Measurements from ENCODE around the gene CRIM1.

CRIM1 gene

DNA sequence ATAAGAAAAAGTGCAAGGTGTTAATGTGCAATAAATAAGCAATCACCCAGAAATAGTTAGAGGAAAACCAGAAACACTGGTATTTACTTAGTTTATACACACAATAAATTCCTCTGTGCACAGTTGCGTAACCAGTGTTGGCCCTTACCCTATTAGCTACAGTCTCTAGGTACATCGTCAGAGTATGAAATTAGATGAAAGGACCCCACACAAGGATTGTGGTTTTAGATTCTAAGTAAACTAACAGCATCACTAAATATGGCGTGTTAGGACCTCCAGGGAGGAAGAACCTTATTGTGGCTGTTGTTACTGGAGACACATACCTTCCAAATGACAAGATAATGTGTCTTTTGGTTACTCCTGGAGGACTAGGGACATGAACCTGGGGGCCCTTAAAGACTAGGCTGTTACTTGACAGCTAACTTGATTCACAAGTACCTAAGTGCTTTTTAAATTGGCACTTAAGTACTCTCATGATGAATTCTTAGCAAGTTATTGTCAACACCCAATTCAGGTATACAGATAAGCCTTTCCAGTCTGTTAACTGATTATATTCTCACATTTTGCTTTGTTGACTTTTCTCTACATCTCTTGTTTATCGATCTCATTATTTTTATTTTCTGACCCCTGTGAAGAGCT lies 127.1 kb downstream of the CRIM1 start:
- peak; percentile 86 for DNase-seq (ENCODE audit: low read depth)

DNA sequence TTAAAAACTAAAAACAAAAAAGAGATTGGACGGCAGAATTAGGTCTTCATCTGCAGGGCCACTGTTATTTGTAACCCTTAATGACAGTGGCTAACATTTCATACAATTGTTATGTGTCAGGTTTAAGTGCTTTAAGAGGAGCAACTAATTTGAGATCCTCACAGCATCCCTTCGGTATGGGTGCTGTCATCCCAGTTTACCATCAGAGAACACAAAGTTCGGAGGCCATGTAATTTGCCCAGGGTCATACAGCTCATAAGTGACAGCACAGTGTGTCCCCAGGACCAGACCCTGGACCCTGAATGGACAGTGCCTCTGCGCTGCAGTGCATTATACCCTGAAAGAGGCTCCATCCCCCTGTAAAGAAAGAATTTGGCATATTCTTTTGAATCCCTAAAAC lies 127.7 kb downstream of the CRIM1 start:
- DNase-seq (ENCODE audit: low read depth): no peak

DNA sequence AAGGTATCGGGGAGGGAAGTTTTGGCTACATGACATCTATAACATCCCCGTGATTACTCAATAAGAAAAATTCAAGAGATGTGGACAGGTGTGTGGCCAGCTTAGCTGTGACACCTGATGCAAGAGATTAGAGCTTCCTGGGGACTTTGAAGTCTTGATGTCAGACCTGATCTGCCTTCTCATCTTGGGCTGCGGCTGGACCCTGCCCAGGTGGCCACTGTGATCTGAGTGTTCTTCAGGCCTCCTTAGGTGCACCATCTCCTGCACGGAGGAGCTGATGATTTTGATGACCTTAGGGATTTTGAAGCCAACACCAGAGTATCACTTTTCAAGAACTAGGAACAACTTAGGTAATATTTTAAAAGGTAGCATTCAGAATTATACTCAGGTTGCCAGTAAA lies 128.9 kb downstream of the CRIM1 start:
- DNase-seq (ENCODE audit: low read depth): no peak

DNA sequence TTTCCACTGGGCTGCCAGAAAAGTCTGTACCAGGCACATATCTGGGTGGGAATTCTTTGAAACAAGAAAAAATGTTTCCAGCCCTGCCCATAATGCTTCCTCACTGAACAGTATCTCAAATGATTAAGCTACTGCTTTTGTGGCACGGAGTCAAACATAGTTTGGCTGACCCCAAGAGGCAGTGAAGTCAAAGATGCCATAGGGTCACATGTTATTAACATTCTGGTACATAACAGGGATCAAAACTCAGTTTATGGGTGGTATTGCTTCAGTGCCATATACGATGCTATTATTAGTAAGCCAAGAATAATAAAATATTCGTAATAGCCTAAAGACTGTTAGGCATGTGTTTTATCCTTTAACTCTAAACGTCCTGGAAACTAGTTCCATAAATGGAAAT lies 129.9 kb downstream of the CRIM1 start:
- DNase-seq (ENCODE audit: low read depth): peak; percentile 88

DNA sequence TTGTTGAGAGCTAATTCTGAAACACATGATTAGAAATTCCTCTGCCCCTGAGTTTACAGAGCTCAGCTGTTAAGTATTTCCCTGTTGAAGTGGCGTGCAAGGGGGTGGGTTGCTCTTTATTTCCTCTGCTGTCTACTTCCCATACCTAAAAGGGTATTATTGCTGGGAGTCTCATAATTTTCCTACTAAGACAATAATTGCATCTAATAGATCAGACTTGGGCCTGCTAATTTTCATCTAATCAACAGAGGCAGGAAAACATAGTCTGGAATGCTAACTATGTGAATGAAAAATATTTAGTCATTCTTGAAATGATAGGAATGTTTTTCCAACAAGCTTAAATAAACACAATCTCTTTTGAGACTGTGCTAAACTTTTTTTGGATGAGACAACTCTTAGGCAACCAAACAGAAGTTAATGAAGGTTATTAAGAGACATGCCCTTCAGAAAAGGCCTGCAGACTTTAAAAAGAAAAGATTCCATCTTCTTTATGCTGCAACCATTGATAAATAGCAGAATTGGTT lies 131.0 kb downstream of the CRIM1 start:
- peak; percentile 83 for DNase-seq (ENCODE audit: low read depth)

DNA sequence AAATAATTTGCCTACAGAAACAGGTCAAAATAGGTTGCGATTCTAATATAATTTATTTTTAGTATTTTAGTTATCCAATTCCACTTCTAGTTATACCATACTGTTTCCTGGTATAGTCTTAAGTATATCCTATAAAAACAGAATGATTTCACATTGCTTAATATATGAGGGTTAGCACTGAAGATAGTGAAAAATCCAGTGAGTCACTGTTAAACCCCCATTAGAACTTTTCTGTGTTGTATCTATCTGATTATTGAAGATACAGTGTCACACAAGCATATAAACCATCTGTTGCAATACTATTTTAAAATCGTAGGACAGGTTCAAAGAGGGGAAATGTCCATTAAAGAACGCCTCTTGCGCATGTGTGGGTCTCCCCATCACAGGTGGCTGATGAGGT lies 132.4 kb downstream of the CRIM1 start:
- peak; percentile 43 for DNase-seq (ENCODE audit: low read depth)

DNA sequence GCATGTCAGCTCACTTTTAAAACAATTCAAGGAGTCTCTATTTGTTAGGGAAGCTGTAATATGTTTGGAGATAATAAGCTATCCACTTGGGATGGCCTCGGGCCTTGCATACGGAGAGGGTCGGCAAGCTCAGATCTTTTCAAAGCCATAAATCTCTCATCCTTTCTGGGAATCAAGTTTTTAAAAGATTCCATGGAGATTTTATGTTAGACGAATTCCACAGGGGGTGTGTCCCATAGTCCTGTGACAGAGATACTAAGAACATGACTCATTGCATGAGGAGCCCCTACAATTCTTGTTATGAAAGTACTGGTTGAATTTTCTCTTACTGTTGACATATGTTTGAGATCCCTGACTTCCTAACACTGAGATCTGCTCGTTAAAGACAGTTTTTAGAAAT lies 133.7 kb downstream of the CRIM1 start:
- DNase-seq (ENCODE audit: low read depth): peak; percentile 79

DNA sequence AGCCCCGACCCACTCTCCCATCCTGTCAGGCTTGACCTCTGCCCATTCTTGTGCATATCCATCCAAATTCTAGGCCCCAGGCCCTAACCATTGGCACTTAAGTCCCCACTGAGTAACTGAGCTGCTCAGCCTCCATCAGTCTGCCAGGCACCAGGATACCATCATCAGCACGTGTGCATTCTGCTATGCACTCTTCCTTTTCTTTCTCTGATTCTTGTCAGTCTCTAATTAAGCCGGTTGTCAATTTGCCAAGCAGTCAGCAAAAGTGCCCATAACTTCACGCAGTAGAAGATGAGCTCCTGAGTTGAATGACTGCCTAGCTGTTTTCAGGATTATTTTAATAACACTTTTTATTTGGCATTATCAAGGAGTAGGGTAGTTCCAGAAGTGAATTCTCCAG lies 135.2 kb downstream of the CRIM1 start:
- DNase-seq (ENCODE audit: low read depth): no peak

DNA sequence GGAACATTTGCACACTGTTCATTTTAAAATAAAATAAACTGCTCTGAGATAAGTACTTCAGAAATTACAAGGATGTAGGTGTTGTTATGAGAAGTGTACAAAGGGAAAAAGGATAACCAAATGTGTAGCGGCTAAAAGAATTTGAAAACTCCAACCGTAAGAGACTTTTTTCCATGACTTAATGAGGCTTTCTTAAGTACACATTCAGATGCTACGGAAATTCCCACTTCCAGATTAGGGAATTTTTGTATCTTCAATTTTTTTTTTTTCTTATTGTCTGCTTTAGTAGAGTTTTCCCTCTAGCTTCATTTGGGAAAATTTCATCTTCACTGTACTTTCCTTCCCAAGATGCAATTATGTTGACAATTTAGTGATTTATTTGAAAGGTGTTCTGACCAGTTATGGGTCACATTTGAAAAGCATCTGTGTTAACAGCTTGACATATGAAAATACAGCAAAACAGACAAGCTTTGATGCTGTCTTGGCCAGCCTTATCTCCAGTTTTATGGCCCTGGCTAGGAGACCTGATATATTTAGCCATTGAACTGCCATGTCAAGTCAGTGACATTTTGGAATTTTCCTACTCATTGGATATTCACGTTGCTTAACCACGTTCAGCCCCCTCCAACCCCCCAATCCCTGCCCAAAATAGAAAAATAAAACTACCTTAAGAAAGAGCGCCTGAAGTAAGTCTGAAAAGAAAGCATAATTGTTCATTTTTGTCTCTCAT lies 136.8 kb downstream of the CRIM1 start:
- DNase-seq (ENCODE audit: low read depth): peak; percentile 32

DNA sequence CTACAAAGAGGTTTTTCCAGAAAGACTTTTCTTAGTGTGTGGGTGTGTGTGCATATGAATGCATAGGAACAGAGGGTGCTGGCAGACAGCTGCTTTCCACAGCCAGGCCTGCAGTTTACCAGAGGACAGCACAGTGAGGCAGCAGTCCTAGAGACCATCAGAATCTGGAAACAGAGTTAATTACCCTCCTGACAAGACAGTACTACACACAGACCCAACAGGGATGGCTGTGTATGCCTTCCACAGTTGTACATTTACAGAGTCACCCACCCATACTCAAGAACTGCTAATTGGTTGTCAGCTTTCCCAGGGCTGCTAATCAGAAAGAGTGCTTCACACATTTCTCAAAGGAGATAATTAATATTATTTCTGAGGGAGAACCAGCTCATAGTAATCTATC lies 137.7 kb downstream of the CRIM1 start:
- DNase-seq (ENCODE audit: low read depth): peak; percentile 27

DNA sequence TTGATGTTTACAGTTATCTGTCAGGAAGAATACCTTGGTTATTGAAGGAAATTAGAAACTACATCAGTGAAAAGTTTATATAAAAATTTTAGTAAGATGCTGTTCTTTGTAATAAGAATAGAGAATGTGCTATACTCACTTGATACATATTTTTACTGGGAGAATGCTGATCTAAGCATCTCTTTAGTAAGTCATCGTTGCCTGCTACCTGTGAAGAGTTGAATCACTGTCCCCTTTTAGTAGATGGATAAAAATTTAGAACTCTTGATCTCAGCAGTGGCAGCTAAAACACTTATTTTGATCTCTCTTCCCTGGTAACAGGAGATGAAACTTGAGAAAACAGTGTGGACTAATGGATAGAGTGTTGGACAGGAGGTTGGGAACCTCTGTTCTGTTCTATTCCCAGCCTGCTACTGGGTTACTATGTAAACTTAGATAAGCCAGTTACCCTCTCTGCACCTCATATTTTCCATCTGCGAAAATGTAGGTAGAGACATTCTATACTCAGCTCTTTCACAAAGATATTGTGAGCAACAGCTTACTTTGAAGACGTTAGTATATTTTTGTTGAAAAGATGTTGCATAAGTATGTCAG lies 142.1 kb downstream of the CRIM1 start:
- DNase-seq (ENCODE audit: low read depth): no peak

DNA sequence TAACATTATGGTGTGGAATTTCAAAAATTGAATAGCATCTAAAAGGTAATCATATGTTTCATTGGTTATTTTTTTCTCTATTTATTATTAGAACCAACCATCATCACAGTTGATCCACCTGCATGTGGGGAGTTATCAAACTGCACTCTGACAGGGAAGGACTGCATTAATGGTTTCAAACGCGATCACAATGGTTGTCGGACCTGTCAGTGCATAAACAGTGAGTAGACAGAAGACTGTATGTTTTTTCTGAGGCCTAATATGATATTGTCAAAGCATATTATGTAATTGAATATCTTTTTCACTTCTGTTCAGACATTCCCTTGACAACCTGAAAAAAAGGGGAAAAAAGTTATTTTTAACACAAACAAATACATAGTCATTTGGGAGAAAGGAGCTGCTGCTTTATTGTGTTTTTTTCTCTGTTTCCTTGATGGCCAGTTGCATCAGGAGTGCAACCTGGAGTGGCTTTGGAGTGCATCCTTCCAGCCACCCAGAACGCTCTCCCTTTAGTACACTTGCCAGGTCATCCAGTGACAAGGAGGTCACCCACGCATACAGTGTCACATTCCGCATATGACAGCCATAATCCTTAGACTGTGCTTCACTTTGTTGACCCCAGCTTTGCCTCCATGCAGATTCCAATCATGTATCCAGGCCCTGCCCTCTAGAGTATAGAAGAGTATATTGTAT lies 143.7 kb downstream of the CRIM1 start:
- DNase-seq (ENCODE audit: low read depth): no peak

DNA sequence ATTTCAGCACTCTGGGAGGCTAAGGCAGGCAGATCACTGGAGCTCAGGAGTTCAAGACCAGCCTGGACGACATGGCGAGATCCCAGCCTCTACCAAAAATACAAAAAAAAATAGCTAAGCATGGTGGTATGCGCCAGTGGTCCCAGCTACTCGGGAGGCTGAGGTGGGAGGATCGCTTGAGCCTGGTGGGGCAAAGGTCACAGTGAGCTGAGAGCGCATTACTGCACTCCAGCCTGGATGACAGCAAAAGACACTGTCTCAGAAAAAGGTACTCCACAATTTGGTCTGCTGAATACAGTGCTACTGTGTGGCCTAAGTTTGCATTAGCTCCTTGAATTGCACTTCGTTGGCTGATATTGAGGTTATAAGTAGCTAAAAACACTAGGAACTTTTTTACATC lies 144.5 kb downstream of the CRIM1 start:
- DNase-seq (ENCODE audit: low read depth): no peak

DNA sequence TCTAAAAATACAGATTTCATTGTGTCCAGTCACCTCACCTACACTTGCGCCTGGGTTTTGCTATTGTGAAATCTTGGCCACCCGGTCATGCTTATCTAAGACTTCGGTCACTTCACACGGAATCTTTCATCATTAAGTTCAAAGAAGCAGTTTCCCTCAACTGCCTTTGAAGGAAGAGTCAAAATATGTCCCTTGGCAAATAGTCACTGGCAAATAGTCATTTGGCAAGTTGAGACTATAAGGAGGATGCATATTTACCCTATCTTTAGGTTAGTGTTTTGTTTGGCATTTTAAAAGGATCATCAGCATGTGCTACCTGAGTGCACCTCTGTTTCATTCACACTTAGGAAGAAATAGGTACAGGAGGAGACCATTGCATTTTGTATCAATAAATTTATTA lies 146.5 kb downstream of the CRIM1 start:
- DNase-seq (ENCODE audit: low read depth): peak; percentile 71

DNA sequence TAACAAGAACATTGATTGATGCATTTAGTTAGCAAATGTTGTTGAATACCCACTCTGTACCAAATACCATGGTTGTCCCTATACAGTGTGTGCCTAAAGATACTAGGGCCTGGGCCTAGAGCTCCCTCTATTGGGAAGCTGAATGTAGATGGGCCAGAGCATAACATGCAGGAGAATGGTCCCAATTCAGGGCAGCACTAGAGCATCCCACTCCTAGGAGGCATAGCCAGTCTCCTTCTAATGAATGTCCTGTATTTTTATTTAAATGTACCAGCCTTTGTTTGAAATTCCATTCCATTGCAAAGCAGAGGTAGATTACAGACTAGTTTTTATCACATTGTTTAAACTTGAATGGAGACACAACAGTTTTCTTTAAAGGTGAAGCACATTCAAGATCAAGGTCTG lies 151.8 kb downstream of the CRIM1 start:
- peak; percentile 65 for DNase-seq (ENCODE audit: low read depth)

DNA sequence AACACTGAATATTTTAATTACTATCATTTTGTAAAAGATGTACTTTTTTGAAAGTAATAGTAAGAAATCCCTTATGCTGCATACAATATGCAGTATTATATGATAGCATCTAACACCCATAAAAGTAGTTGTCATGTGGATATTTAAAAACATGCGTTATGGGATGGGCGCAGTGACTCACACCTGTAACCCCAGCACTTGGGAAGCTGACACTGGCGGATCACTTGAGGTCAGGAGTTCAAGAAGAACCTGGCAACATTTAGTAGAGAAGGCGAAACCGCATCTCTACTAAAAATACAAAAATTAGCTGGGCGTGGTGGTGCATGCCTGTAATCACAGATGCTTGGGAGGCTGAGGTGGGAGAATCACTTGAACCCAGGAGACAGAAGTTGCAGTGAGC lies 153.5 kb downstream of the CRIM1 start:
- no peak for DNase-seq (ENCODE audit: low read depth)

DNA sequence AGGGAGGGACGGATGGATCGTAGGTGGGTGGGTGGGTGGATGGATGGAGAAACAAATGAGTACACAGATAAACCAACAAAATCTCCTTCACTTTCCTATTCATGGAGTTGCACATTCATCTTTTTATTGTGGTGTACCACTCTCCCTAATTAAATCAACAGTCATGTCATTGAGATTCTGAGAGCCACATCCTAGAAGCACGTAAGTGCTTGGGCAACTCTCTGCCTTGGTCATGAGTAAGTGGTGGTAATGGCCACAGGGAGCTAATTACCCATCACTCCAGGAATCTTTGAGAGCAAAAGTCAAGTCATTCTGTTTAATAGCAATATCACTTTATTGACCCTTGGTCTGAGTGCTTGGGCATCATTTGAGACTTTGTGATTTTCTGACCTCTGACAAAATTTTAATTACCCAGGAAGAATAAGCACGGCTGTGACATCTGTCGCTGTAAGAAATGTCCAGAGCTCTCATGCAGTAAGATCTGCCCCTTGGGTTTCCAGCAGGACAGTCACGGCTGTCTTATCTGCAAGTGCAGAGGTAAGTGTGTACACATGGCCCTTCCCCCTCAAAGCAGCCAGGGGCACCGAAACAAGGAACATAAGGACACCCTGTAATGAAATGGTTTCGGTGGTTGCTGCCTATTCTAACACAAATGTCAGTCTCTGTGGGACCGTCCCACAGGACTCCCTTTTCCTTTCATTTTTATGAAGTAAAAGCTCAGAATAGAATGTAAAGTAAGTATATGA lies 156.5 kb downstream of the CRIM1 start:
- peak; percentile 74 for DNase-seq (ENCODE audit: low read depth)

DNA sequence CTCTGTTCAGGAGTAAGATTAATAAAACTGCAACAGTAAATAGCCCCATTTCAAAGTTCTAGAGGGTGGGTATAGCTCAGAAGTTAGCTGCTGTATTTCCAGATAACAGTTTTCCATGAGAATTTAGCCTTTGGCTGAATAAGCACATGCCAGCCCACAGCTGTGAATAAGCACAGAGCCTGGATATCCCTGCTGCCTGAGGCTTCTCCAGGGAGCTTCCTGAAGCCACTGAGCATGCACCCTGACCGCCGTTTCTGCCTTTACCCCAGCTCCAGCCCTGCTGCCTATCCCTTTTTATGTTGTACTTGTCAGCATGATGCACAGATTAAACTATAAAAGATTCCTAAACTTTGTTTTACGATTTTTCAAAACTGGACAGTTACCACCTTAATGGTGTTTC lies 157.1 kb downstream of the CRIM1 start:
- DNase-seq (ENCODE audit: low read depth): peak; percentile 46

DNA sequence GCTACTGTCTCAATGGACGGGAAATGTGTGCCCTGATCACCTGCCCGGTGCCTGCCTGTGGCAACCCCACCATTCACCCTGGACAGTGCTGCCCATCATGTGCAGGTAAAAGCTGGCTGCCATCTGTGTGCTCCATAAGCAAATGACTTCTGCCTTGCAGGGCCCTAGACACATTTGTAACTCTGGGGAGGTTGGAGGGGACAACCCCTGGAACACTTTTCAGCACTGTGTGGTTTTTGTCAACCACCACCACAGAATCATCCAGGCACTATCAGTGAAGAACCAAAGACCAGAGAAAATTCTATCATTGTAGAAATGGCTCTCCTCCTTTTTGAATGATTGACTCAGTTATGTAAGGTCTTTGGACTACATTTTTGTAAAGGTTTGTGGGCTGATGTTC lies 158.1 kb downstream of the CRIM1 start:
- no peak for DNase-seq (ENCODE audit: low read depth)

DNA sequence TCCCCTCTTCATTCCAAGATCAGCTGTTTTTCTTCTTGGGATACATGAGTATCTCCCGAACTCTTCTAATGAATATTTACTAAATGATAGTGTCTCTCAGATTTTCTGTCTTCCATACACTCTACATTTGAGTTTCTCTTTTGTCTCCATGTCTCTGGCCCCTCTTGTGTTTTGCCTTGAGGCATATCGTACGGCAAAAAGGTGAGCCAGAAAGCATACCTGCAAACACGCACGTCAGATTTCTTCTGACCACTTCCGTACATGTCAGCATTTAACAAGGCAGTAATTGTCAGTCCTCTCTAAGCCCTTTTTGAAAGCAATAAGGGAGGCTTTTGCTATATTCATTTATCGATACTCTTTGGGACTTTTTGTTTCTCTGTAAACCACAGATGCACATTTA lies 160.0 kb downstream of the CRIM1 start:
- no peak for DNase-seq (ENCODE audit: low read depth)

DNA sequence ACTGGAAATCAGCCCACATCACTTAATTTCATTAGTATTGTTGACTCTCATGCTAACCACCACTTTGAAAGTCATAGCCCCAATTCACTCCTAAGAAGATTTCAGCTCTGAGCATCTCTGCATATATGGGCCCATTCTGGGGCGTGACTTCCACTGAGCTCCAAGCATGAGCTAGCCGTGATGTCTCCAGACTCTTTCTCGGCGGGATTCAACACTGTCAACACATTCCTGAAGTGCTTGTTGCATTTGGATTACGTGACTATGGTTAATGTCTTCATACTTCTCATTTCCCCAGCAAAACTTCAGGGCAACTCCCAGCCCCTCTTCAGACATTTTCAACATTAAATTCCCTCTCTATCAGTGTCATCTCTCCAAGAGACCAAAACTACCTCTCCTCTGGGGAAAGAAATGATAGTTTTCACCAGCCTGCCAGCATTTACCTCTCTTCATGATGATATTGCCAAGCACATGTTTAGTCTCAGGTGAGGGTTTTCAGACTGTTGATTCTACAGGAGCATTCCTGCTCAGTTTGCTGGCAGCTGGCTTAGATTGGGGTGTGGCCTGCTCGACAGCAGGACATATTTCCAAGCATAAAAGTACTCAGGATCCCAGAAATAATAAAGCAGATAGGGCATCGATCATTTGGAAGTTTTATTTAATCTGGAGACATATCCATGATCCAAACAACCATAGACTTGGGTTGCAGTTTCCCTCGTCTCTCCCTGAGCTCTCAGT lies 160.7 kb downstream of the CRIM1 start:
- DNase-seq (ENCODE audit: low read depth): peak; percentile 94

Data from amniotic epithelial cell (primary cell).